IPS DF 19.7 (cell line): Measurements from ENCODE around the gene LCOR.

Source experiments
- DNase-seq: peaks from one replicate; pipeline ENCODE4 v3.0.0-alpha.2; 2013; ENCODE audit warnings: low read depth, low spot score

Gene LCOR

GRCh38 chr10:96987141-96987841 lies 155.2 kb downstream of the LCOR start:
- no peak for DNase-seq

GRCh38 chr10:96987842-96988175 lies 155.7 kb downstream of the LCOR start:
- DNase-seq = no peak

GRCh38 chr10:96988426-96988825 lies 156.3 kb downstream of the LCOR start:
- DNase-seq = no peak

GRCh38 chr10:96991313-96991841 lies 159.3 kb downstream of the LCOR start:
- no peak for DNase-seq

GRCh38 chr10:96992721-96993120 lies 160.6 kb downstream of the LCOR start:
- DNase-seq = no peak

- DNase-seq = no peak
These were observed 163.8 kb downstream of the LCOR start for GRCh38 chr10:96995851-96996250.

- no peak for DNase-seq
These were observed 164.3 kb downstream of the LCOR start for GRCh38 chr10:96996275-96996965.

GRCh38 chr10:96998329-96998888 lies 166.3 kb downstream of the LCOR start:
- no peak for DNase-seq

GRCh38 chr10:96999337-96999736 lies 167.2 kb downstream of the LCOR start:
- DNase-seq = no peak

GRCh38 chr10:96999987-97000386 lies 167.9 kb downstream of the LCOR start:
- DNase-seq = no peak

- DNase-seq = no peak
These were observed 168.5 kb downstream of the LCOR start for GRCh38 chr10:97000487-97001182.

GRCh38 chr10:97001183-97001991 lies 169.3 kb downstream of the LCOR start:
- no peak for DNase-seq

GRCh38 chr10:97002670-97003069 lies 170.6 kb downstream of the LCOR start:
- no peak for DNase-seq

GRCh38 chr10:97003151-97003803 lies 171.2 kb downstream of the LCOR start:
- no peak for DNase-seq

GRCh38 chr10:97003804-97004201 lies 171.7 kb downstream of the LCOR start:
- no peak for DNase-seq

GRCh38 chr10:97004591-97004990 lies 172.5 kb downstream of the LCOR start:
- DNase-seq = no peak

- DNase-seq = no peak
These were observed 173.3 kb downstream of the LCOR start for GRCh38 chr10:97005349-97005748.

GRCh38 chr10:97006364-97006763 lies 174.3 kb downstream of the LCOR start:
- no peak for DNase-seq

GRCh38 chr10:97007417-97007816 lies 175.3 kb downstream of the LCOR start:
- DNase-seq = no peak

- no peak for DNase-seq
These were observed 178.7 kb downstream of the LCOR start for GRCh38 chr10:97010695-97011206.

GRCh38 chr10:97011397-97011796 lies 179.3 kb downstream of the LCOR start:
- no peak for DNase-seq
